GM19372 (cell line): ENCODE results near the gene MACROD2.

Source experiments
- ATAC-seq: cut with Tn5 transposase; IDR thresholded peaks from one replicate; pipeline ENCODE4 v1.9.1; 2021; ENCODE audit warnings: mild to moderate bottlenecking, low read depth, moderate library complexity; ENCODE audit not compliant: unreplicated experiment

Gene MACROD2

DNA sequence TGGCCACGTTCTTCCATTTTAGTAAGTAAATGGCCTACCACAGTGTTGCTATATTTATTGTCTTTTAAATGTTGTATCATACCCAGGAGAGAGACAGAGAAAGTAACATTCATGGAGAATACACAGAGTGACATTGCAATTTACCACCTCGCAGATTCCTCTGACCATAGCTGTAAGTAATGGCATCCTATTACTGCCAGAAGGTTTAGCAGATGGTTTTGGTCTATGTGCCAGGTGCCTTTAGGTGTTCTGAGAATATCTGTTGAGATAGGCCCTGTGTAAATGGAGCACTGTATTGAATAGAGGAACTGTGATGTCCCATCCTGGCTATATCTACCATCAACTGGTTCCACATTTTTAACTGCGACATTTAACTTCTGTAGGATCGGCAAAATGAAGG lies 2018.3 kb downstream of the MACROD2 start:
- ATAC-seq: no peak

DNA sequence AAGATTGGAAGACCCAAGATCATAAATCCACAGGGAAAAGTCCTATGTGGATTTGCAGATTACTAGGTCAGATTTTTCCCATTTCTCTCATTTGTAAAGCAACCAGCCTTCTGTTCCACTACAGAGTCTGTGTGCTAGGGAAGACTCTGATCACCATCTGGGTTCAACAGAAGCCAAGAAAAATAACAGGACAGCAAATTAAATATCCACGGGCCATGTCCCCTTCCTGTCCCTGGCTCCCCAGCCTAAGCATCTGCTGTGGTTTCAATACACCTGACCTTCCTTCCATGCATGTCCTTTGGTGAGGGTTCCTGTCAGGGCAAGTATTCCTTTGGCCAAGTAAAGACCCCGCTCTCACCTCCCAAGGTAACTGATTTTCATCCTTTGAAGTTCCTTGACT lies 2019.1 kb downstream of the MACROD2 start:
- no peak for ATAC-seq

DNA sequence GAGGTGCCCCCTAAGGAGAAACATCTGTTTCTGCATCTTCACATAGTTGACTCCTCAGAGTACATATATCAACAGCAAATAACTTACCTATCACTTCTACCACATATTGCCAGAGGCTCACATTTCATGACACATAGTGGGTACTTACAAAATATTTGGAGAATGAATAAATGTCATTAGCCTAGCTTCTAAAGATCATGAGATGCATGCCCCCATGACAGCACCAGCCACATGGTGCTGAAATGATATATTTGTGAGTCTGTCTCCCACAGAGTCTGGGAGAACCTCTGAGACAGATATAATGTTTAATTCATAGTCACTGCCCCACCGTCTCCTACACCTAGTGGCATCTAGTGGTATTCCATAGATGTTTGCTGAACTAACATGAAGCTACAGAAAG lies 2022.3 kb downstream of the MACROD2 start:
- no peak for ATAC-seq

DNA sequence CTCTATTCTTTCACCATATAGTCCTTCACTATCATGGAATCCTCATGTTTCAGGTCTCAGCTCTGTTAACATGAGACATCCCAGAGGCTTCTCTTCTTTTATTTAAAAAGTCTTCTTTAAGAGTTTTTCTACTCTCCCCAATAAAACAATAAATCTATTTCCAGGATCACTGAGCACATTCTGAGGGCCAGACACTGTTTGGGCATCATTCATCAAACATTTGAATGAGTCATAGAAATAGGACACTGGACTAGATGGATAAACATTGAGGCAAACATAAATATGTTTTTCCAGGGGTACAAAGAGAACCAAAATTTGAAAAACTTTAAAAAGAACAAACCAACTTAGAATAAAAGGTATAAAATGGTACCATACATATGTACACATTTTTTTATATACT lies 2023.6 kb downstream of the MACROD2 start:
- ATAC-seq: no peak

DNA sequence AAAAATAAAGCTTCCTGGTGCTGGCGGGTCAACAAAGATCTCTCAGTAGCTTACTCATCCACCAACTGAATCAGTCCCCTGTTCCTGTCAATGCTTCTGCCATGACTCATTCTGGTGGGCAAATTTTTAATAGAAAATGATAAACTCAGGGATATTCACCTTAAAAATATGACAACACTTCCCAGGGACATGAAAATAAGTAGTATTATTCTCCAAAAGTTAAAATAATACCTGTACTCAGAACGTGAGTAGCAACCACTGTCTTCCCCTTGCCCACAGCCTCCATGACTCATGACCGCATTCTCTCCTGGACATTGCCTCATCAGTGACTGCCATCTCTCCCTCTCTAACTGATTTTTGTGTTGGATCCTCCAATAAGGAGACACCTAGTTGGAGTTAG lies 2025.7 kb downstream of the MACROD2 start:
- no peak for ATAC-seq

DNA sequence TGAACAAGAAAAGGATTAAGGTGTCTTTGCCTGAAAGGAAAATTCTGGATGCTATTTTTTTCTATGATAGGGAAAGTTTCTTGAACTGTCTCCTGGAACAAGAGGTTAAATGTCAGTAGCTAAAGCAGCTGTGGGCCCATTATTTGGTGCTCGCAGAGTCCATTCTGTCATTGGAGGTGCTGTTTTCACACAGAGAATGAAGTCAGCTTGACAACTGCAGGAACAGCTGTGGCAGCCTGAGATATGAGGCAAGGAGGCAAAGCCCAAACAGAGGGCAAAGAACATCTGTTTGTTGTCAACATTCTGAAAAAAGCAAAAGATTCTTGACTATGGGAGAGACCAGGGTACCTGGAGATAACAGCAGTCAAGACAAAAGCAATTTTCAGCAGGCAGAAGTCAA lies 2029.8 kb downstream of the MACROD2 start:
- ATAC-seq: no peak

DNA sequence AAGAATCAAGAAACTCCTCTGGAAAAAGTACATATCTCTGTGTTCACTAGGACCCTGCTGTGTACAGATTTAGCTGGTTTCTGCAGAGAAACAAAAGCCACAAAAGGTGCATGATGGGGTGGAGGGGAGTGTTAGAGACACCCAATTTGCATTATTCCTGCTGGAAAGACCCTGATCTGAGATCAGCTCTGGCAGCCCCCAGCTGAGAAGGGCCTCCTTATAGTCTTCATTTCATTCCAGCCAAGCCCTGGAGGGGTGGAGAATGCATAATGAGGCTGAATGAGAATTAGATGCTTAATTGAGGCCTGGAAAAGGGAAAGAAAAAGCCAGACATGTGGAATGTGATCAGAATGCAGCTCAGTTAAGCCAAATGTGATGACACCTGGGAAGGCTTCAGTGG lies 2032.4 kb downstream of the MACROD2 start:
- no peak for ATAC-seq

DNA sequence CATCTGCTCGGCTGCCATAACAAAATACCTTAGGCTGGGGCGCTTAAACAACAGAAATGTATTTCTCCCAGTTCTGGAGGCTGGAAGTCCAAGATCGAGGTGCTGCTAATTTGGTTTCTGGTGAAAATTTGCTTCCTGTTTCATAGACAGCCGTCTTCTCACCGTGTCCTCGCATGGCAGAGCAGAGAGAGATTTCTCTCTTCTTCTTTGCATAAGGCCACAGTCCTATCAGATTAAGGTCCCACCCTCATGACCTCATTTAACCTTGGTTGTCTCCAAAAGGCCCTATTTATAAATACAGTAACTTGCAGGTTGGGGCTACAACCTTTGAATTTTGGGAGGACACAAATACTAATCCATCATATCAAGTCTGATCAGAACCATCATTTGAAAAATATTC lies 2033.6 kb downstream of the MACROD2 start:
- no peak for ATAC-seq

DNA sequence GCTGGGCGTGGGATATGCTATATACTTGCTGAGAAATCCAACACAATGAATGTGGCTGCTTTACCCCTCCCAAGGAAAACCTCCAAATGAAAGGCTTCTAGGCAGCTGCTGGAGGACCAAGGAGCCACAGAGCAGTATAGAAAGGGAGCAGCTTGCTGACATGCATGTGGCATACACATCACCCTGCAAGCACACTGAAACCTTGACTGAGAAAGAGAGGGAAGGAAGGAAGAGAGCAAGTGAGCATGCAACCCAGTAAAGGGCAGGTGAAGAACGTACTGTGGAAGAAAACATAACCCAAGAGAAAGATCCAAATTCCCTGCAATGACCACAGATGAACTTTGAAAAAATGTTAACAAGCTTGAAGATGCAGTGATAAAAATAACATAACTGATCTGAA lies 2034.9 kb downstream of the MACROD2 start:
- ATAC-seq: no peak

DNA sequence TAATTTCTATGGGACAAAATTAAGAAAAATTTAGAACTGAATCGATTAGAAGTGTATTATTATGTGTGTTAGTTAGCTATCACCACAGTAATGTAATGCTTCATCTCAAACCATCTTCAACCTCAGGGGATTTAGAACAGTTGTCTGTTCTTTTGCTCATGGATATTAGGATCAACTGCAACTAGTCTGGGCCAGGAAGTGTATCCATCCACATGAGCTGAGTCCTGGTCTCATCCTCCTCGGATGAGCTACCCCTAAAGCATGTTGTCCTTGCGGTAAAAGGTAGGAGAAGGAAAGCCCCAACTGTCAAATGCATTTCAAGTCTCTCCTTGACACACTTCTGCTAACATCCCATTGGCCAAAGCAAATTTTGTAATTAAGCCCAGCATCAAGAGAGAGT lies 2040.3 kb downstream of the MACROD2 start:
- no peak for ATAC-seq

DNA sequence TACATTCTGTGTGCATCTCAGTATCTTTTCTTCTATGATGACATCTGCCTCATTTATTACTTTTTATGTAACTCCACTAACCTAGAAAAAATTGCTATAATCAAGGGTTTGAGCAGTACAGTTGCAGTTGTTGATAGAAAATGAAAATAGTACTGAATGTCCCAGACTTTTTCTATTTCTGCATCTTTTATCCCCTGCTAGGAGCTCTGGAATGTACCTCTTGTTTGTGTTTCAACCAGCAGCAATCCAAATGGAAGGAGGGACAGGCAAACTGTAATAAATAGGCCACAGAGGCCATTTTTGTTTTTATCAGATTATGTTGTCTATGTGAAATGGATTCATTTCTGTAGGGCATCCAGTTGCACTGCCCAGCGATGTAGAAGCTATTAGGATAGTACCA lies 2041.0 kb downstream of the MACROD2 start:
- no peak for ATAC-seq

DNA sequence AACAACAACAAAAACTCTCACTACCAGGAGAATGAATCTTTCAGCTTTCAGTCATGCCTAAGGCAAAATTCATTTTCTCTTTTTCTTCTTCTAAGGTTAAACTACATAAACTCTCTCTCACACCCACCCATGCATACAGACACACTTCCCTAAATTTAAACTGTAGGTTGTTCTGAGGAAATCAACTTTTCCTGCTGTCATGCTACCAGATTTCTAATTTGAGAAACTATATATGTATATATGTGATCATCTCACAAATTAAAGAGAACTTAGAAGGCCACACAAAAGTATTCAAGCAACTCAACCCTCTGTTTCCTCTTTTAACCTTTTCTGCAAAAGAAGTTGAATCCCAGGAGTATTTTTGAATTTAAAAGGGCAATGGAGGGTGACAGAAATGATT lies 2045.4 kb downstream of the MACROD2 start:
- no peak for ATAC-seq

DNA sequence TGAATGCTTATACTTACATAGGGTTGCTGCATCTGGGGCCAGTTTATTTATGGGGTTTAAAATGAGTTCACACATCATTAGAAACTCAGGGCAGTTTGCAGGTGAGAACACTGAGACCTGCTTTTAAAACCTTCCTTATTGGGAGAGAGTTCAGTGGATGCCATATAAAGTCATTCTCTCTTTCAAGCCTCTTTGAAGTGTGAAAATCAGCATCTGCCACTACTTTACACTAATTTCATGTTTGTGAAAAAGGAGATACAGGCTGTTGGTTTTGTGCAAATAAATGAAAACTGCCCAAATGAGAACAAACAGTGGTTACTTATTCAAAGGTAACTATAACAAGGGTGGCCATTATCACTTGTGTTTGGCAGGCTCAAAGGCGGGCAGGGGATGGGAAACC lies 2047.4 kb downstream of the MACROD2 start:
- no peak for ATAC-seq

DNA sequence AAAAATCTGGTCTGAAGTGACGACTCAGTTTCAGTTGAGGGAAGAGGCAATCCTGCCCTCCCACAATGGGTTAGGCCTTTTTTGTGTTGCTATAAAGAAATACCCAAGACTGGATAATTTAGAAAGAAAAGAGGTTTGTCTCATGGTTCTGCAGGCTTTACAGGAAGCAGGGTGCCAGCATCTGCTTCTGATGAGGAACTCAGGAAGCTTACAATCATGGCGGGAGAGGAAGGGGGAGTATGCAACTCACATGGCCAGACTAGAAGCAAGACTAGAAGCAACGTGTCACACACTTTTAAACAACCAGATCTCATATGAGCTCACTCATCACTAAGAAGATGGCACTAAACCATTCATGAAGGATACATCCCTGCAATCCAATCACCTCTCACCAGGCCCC lies 2048.6 kb downstream of the MACROD2 start:
- ATAC-seq: no peak

DNA sequence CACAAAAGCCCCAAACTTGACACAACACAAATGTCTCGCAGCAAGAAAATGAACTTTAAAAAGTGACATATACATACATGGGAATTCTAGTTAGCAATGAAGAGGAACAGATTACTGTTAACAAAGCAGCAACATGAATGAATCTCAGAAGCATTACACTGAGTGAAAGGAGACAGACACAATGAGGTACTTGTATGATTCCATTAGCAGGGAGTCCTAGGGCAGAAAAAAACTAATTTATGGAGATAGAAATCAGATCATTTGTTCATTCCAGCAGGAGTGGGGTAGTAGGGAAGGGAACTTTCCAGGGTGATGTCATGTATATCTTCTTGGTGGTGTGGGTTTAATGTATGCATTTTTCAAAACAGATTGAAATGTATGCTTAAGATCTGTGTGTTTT lies 2053.6 kb downstream of the MACROD2 start:
- no peak for ATAC-seq

DNA sequence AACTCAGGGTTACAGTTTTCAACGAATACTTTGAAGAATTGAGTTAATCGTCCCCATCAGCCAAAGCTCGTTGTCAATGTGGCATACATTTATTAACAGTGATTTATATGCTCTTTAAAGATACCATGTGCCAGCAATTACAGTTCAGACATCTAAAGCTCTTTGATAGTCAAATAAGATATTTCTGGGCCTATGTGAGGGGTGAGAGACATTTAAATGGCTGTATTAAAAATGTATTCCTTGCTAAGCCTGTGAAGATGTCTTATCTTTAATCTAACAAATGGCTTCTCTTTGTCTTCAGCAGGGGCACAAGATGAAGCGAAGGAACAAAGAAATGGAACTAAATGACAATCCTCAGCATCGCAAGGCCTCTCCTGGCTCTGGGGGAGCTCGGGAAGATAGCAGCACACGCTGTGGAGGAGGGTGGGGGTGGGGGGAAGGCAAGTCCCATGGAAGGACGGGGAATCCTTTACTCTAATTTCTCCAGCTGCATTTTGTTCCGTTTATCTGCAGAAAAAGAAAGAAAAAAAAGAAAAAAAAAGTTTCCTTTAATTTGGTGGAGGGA lies 2054.3 kb downstream of the MACROD2 start:
- no peak for ATAC-seq

DNA sequence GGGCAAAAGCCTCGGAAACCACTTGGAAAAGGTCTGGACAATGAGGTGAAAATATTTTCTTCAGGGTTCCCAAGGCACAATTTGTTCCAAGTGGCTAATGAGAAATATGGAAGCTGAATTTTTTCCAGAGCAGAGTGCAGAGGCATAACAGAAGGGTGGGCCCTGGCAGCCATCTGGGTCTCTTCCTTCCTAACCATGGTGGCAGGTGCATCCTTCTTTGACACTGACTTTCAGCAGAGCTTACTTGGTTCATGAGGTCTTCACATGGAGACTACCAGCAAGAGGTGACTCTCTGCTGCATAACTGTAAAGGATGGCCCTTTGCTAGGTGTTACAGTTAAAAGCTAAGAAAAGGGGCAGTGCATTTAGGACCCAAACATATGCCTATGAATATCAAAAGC lies 2055.1 kb downstream of the MACROD2 start:
- no peak for ATAC-seq

DNA sequence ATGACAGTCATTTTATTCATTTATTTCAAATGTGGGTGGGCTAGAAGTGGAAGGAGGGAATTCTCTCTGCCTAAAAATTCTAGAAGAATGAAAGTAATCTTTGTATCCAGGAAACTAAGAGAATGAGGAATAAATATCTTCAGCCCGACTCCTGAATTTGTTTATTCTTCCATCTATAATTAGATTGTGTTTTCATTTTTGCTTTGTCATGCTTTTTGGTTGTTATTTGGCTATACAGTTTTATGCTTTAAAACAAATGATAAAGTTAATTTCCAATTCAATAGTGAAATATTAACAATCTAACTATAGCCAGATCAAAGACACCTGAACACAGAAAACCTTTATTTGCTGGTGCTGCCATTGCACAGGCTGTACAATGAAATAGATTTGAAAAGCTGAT lies 2056.7 kb downstream of the MACROD2 start:
- ATAC-seq: no peak

DNA sequence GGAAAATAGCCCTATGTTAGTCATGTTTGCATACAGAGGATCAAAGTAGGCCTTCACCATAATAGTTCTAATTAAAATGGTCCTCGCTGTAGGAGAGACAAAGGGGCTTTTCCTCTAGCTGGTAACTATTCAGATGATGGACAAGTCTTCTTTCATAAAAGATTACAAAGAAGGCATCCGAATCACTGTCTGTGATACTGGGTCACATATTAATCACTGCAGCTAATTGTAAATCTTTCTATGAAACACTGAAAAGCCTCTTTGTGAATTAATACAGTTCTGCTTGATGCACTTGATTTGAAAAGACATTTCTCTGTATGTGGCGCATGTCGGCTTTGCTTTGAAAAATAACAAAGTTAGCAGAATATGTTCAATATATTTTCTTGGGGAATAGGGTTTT lies 2057.1 kb downstream of the MACROD2 start:
- ATAC-seq: no peak

DNA sequence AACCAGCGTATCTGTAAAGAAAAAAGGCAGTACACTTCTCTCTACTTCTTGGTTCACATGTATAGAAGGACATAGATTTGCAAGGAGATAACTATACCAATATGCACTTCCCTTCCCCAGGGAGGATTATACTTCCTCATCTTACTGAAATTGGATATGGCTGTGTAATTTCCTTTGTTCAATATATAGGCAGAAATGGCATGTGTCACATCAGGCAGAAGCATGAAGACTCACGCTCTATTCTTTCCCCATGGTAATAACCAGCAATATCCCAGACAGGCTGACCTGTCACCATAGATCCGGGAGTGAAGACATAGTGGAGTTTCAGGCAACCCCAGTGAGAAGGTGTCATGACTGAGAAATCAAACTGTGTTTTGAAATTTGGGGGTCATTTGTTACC lies 2059.7 kb downstream of the MACROD2 start:
- no peak for ATAC-seq

DNA sequence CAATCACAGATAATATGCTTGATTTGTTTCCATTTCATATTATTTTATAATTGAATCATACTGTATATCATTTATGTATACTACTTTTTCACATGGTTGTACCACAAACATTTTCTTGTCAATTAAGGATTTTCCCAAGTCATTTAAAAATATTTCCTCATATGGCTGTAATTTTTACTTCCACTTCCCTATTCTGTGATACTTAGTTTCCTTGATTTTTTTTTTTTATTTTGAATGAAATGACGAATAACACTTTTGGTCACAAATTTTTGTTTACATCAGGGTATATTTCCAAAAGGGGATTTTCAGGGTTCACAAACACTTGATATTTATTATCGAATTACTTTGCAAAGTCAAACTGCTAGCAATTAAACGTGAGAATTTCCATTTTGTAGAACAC lies 2062.3 kb downstream of the MACROD2 start:
- ATAC-seq: no peak

DNA sequence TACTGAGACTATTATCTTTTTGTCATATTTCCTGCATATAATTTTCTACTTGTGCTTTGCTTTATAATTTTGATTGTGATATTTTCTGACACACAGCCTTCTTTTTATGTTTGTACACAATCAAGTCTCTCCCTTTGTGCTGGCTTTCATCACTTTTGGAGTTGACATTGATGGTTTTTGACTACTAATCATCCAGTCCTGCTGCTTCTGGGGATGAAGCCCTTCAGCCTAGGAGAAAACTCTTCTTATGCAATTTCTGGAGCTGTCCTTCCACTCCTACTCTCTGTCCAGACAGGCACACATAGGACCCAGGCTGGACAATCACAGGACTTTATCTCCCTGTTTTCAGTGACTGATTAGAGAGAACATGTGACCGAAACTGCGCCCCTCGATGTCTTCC lies 2063.0 kb downstream of the MACROD2 start:
- no peak for ATAC-seq

DNA sequence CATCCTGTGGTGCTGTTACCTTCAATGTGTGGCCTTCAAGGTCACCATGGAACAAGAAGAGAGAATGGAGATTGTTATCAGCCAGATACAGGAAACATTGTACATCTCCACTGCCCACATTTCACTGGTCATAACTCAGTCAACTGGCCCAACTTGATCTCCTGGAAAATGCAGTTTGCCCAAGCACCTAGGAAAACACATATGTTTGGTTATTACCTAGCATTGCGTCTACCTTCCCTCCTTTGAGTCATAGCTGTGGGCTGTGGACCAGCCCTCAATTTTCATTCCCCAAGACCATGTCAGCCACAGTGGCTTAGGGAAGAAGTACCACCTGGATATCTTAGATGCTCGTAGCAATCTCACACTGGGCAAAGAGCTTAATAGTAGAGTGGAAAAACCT lies 2064.5 kb downstream of the MACROD2 start:
- no peak for ATAC-seq
